Measurements from ENCODE around the gene FLYWCH2. TPM values are rescaled to one million over a fixed set of nuclear protein-coding genes. Genes with fewer than 3 reads are reported as not detected.

The FLYWCH2 gene
- total and polyA plus RNA-seq, 12 donors = 18.1 to 65.7 (median 22.3) TPM

DNA sequence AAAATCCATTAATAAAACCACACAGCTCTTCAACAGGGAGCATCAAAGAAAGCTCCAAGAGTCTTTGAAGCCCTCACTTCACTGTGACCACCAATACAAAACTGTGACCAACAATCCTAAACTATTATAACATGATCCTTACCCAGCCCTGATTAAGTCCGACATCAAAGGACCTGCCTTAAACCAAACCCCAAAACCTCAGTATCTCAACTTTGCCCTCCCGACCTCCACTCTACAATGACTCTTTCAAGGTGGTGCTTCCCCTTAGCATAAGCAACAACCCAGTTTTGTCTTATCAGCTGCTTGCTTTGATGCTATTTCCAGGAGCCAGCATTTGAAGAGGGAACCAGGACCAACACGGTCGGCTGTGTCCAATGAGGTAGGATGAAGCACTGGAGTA is 16.6 kb upstream of the FLYWCH2 start:
- H3K4me1 ChIP-seq = peaks cover 0 to 13% (median 5%) of the 10 kb centered on the region in 9 donors
- WGBS, 2 donors = 53 to 72% methylated on average over 4 of the region's 4 CpGs
- H3K9me3 ChIP-seq = peaks cover 0 to 1% (median 0%) of the 10 kb centered on the region in 11 donors
- intact Hi-C loops (cut with DNase I) = loop anchor here in 2 of 10 donors (2.0 to 10.0 kb wide), 2 partner anchors 24 to 92 kb away; partner anchors contain the start of gene ELOB (in 1 of the 2)
- TF ChIP-seq, protein P1, sequence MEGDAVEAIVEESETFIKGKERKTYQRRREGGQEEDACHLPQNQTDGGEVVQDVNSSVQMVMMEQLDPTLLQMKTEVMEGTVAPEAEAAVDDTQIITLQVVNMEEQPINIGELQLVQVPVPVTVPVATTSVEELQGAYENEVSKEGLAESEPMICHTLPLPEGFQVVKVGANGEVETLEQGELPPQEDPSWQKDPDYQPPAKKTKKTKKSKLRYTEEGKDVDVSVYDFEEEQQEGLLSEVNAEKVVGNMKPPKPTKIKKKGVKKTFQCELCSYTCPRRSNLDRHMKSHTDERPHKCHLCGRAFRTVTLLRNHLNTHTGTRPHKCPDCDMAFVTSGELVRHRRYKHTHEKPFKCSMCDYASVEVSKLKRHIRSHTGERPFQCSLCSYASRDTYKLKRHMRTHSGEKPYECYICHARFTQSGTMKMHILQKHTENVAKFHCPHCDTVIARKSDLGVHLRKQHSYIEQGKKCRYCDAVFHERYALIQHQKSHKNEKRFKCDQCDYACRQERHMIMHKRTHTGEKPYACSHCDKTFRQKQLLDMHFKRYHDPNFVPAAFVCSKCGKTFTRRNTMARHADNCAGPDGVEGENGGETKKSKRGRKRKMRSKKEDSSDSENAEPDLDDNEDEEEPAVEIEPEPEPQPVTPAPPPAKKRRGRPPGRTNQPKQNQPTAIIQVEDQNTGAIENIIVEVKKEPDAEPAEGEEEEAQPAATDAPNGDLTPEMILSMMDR (IDR thresholded peaks at IDR 0.05) = no peak
- no peak for DNase-seq
- H3K4me3 ChIP-seq = no peak overlapping the region
- no peak overlapping the region for H3K27ac ChIP-seq
- no peaks in the 10 kb centered on the region for H3K36me3 ChIP-seq
- ATAC-seq = no peak
- H3K27me3 ChIP-seq = peaks cover 0 to 9% (median 0%) of the 10 kb centered on the region in 7 donors

DNA sequence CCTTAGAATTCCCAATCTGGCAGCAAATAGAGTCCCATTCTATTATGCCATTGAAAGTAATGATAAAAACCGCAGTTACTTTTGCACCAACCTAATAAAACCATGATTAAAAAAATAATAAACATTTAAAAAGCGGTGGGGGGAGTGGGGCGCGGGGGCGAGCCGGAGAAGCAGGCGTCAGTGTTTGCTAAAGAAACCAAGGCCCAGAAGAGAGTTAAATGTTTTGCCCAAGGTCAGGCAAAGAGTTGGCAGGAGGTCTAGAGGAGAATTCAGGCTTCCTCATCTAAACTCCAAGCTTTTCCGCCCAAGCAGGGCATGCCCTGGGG is 15.4 kb upstream of the FLYWCH2 start:
- H3K9me3 ChIP-seq = no peaks in the 10 kb centered on the region
- no peak for ATAC-seq
- TF ChIP-seq, protein P1 (IDR thresholded peaks at IDR 0.05) = no peak
- no peaks in the 10 kb centered on the region for H3K27me3 ChIP-seq
- intact Hi-C loops (cut with DNase I) = loop anchor here in 2 of 10 donors (2.0 to 10.0 kb wide), 2 partner anchors 25 to 93 kb away; partner anchors contain the start of gene ELOB (in 1 of the 2)
- peaks cover 0 to 13% (median 5%) of the 10 kb centered on the region in 9 donors for H3K4me1 ChIP-seq
- no peaks in the 10 kb centered on the region for H3K36me3 ChIP-seq
- 38 to 46% methylated on average over 8 of the region's 8 CpGs for WGBS, 2 donors
- H3K4me3 ChIP-seq = peak overlapping the region; percentile 45 to 86 (median 65)
- no peak for DNase-seq
- peak overlapping the region; percentile 89 to 98 (median 95) for H3K27ac ChIP-seq

DNA sequence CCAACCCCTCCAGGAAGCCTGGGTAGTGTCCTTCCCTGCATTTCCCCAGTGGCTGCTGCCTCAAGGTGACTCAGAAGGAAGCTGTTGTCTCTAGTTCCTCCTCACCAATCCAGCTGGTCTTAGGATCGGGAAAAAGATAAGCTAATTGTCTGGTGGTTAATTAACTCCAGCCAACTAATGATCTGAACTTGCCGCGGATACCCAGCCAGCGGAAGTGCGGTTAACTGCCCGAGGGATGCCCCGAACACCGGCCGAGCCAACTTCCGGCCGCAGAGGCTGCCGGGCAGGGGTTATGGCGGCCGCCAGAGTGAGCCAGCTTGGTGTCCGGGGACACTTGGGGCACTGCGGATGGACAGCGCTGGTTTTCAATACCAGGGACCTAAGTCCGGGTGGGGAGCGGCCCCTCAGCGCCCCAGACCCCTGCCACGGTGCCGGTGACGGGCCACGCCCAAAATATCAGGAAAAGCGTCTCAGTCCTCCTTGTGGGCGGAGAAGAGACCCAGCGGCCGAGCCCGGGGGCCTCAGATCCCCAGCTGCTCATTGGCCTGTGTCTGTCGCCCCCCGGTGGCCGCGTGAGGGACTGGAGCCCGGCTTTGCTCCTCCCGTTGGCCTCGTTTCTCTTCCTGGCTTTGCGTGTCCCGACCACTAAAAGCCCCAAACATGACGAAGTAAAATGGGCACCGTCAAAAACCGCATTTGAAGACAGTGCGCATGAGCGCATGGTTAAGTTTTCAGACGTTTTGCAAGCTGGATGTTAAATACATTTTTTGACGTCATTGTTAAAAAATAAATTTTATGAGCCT is 14.8 kb upstream of the FLYWCH2 start:
- Histone ChIP-seq H3K4me1 (peaks cover 0 to 13% (median 5%) of the 10 kb centered on the region in 9 donors), H3K9me3 (no peaks in the 10 kb centered on the region), H3K36me3 (no peaks in the 10 kb centered on the region), H3K27me3 (no peaks in the 10 kb centered on the region), H3K27ac (peak overlapping the region; percentile 89 to 98 (median 95)), H3K4me3 (peak overlapping the region; percentile 45 to 86 (median 65))
- peak; percentile 95 for DNase-seq
- 0 to 1% methylated on average over 45 of the region's 45 CpGs for WGBS, 2 donors
- intact Hi-C loops (cut with DNase I) = loop anchor here in 6 of 10 donors (1.0 to 10.0 kb wide), 6 partner anchors 25 to 93 kb away; partner anchors contain the start of genes ELOB (in 1 of the 6) and FLYWCH1 (in 1 of the 6)
- ATAC-seq = peak; percentile 96 to 99 (median 98)
- TF ChIP-seq, protein P1 (IDR thresholded peaks at IDR 0.05) = peak; percentile 98 to 100 (median 99)

DNA sequence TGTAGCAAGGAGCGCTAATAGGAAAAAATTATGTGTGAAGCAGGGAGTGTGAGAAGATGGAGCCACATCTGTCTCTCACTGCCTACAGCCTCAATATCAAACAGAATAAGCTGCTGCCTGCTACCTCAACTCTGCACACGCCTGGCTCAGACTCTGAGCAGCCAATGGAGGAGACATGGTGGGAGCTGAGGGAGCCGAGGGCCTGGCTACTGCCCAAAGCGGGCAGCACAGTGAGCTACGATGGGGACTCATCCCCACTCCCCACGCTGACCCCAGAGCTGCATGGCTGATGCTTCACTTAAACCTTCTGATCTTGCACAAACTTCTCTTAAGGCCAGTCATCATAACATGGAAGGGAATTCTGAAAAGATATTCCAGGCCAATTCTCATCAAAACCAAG is 11.1 kb upstream of the FLYWCH2 start:
- no peaks in the 10 kb centered on the region for H3K9me3 ChIP-seq
- TF ChIP-seq, protein P1 (IDR thresholded peaks at IDR 0.05) = no peak
- no peak for DNase-seq
- H3K36me3 ChIP-seq = no peaks in the 10 kb centered on the region
- H3K27ac ChIP-seq = no peak overlapping the region
- 72 to 76% methylated on average over 6 of the region's 6 CpGs for WGBS, 2 donors
- peaks cover 0 to 23% (median 7%) of the 10 kb centered on the region in 9 donors for H3K4me1 ChIP-seq
- no peak for ATAC-seq
- H3K4me3 ChIP-seq = no peak overlapping the region
- intact Hi-C loops (cut with DNase I) = loop anchor here in 3 of 10 donors (5.0 kb wide), 3 partner anchors 40 to 55 kb away; partner anchors contain the start of gene FLYWCH1 (in 1 of the 3)
- no peaks in the 10 kb centered on the region for H3K27me3 ChIP-seq
